Epithelial cell of proximal tubule (primary cell): ENCODE measurements around the gene SHROOM3. TPM values are rescaled to one million over a fixed set of nuclear protein-coding genes. Genes with fewer than 3 reads are reported as not detected.

Source experiments
- DNase-seq: peaks from one replicate; pipeline ENCODE4 v3.0.0-alpha.2; 2011; ENCODE audit warnings: low read depth
- H3K4me3 ChIP-seq: 2 replicates; pipeline ENCODE4 v1.5.1; 2011; ENCODE audit warnings: low read depth, mild to moderate bottlenecking, low read length
- total RNA-seq: library from RNA; depleted of rRNA; stranded (reverse); fragments of >200 nt; gene quantifications from 2 replicates; pipeline ENCODE4 v1.2.3, GENCODE V29; 2015
- TF ChIP-seq, protein P1 (sequence below): conservative IDR thresholded peaks from 2 replicates; pipeline ENCODE4 v1.5.1; 2012; ENCODE audit warnings: low read depth, mild to moderate bottlenecking, low read length

SHROOM3 gene
- total RNA-seq, 1 donor from 2014 or later: 109 TPM

DNA sequence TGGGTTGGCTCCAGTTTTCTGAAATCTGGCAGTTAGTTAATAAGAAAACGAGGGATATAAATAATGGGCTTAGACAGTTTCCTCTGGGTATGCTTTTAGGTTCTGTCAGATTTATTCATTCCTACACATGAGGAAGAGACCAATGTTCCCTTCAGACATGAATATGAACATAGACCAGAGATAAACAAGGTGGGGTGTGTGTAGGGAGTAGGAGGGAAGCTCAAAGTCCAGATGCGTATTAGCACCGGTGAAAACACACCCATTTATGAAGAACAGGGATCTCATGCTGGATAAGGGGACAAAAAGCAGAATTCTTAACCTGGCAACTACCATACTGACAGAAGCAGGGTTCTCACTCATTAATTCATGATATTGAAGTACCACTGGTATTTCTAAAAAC is 240.0 kb downstream of the SHROOM3 start:
- H3K4me3 ChIP-seq: no peak overlapping the region
- TF ChIP-seq, protein P1, sequence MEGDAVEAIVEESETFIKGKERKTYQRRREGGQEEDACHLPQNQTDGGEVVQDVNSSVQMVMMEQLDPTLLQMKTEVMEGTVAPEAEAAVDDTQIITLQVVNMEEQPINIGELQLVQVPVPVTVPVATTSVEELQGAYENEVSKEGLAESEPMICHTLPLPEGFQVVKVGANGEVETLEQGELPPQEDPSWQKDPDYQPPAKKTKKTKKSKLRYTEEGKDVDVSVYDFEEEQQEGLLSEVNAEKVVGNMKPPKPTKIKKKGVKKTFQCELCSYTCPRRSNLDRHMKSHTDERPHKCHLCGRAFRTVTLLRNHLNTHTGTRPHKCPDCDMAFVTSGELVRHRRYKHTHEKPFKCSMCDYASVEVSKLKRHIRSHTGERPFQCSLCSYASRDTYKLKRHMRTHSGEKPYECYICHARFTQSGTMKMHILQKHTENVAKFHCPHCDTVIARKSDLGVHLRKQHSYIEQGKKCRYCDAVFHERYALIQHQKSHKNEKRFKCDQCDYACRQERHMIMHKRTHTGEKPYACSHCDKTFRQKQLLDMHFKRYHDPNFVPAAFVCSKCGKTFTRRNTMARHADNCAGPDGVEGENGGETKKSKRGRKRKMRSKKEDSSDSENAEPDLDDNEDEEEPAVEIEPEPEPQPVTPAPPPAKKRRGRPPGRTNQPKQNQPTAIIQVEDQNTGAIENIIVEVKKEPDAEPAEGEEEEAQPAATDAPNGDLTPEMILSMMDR: no peak
- no peak for DNase-seq

DNA sequence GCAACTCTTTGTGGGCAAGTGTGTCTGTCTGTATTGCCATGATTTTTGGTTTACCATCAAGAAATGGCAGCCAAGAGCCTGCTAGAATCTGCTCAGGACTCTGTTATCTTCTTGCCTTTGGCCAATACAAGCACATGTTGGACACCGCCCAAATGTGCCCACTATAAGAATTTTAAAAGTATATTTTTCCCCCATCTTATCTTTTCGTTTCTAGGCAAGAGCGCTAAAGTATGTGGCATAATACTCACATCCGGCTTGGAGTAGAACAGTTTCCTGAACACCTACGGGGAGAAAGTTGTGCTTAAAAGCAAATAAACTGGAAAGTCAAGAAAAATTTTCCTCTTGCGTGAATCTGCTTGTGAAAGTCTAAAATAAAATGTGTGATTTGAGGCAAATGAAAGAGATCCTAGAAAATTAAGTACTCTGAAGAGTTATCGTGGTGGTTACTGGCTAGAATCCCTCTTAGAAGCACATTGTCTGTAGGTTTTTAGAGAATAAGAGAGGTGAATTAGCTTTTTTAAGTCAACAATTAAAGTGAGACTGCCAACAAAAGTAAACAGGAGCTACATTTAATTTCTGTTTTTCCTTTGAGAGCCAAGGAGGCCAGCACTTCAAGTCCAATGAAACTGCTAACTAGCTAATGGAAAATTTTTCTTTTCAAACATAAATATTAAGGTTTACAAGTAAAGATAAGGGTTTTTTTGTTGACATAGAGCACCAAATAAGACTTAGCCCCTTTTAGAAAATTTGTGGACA is 242.7 kb downstream of the SHROOM3 start:
- DNase-seq: no peak
- TF ChIP-seq, protein P1: no peak

DNA sequence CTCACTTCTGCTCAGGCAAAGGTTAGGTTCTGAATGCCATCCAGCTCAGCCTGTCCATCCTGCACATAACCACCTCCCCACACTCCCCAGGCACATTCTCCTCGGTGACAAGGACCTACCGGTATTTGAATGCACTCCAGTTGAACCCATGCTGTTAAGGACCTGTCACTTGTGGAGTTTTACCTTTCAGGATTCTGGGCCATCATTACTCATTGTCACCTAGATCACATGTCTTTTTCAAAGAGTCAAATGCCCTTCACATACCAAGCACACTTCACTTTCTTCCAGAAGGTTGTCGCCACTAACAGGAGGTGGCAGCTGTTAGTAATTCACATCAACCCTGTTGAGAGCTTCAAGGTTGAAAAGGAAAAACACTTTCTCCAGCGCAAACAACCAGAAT is 244.7 kb downstream of the SHROOM3 start:
- H3K4me3 ChIP-seq: no peak overlapping the region
- TF ChIP-seq, protein P1: no peak
- no peak for DNase-seq

More for the DNA sequence above, 242.7 kb downstream of the SHROOM3 start:
- no peak overlapping the region for H3K4me3 ChIP-seq

DNA sequence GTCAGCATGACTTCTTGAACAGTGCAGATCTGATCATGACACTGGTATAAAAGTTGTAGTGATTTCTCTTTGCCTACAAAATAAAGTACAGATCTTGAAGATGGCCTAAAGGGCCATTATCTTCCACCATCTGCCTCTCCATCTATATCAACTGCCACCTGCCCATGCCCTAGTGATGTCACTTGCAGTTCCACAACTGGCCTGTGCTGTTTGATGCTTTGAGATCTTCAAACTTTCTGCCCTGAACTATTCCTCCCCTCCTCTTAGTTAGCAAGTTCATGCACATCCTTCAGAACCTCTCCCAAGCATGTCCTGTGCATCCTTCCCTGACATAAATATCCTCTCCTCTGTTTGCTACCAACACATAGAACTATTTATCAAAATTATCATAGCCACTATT is 245.9 kb downstream of the SHROOM3 start:
- TF ChIP-seq, protein P1: peak; percentile 18
- H3K4me3 ChIP-seq: no peak overlapping the region
- no peak for DNase-seq

DNA sequence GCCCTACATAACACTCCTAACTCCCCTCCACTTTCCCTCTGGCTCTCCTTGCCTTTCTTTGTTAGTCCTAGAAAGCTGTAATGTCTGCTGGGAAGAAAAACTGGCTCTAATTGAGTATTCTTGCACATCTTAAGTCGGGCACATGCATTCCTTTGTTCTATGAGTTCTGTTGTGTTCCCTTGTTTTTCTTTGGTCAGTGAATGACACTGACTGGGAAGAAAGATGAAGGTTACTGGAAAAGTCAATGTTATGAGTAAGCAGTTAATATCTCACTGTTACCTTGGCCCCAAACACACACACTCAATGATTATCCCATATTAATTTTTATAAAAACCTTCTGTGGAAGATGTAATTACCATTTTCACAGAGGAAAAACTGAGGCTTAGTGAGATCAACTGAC is 247.0 kb downstream of the SHROOM3 start:
- H3K4me3 ChIP-seq: no peak overlapping the region
- DNase-seq: no peak
- TF ChIP-seq, protein P1: no peak

DNA sequence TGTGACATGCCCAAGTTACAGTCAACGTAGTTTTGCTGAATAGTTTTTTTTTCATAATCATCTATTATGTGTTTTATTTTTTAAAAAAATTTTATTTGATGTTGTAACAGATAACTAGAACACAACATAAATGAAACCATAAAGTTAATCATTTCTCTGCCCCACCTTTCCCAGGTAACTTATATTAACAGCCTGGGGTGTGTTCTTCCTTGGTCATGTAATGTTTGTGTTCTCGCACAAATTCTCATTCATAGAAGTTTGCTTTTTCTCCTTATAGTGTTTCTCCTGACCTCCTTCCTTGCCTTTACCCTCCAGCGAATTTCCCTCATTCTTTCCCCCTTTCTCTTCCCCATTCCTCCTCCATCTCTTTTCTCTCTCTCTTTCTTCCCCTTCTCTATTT is 248.1 kb downstream of the SHROOM3 start:
- no peak overlapping the region for H3K4me3 ChIP-seq
- no peak for DNase-seq
- TF ChIP-seq, protein P1: no peak
